Globus pallidus (tissue), 1 donor: ENCODE results near the gene PATJ.
"Not testable (repeated sequence)": the region's sequence is repeated elsewhere in the genome, so short reads cannot be mapped to it uniquely, and the experiment has no call there.

ENCODE experiments used
- DNase-seq: peaks from one replicate; pipeline ENCODE4 v3.0.0-alpha.2; 2015; ENCODE audit warnings: low spot score

Gene PATJ

GRCh38 chr1:61741711-61742619, at the start of gene PATJ:
Gene PATJ (plus strand): TSS chr1:61742480. CDS start chr1:61762893, 20,413 bp downstream.
- DNase-seq = peak; percentile 24

- DNase-seq = no peak
Measured at GRCh38 chr1:61699911-61700851, 42.1 kb upstream of the PATJ start.

GRCh38 chr1:61708953-61709907, 33.0 kb upstream of the PATJ start:
- no peak for DNase-seq

- no peak for DNase-seq
Measured at GRCh38 chr1:61709908-61710289, 32.4 kb upstream of the PATJ start.

- not testable (repeated sequence) for DNase-seq
Measured at GRCh38 chr1:61711257-61711656, 31.0 kb upstream of the PATJ start.

GRCh38 chr1:61711969-61712368, 30.3 kb upstream of the PATJ start:
- no peak for DNase-seq

GRCh38 chr1:61718996-61719663, 23.1 kb upstream of the PATJ start:
- not testable (repeated sequence) for DNase-seq

GRCh38 chr1:61724506-61724812, 17.8 kb upstream of the PATJ start:
- DNase-seq = no peak

GRCh38 chr1:61724813-61725694, 17.2 kb upstream of the PATJ start, which contains the start of gene TM2D1:
Gene TM2D1 (minus strand): TSS chr1:61725141. CDS start chr1:61725120, 21 bp downstream.
- peak; percentile 90 for DNase-seq

GRCh38 chr1:61727544-61727943, 14.7 kb upstream of the PATJ start:
- DNase-seq = no peak

GRCh38 chr1:61730679-61731078, 11.6 kb upstream of the PATJ start:
- not testable (repeated sequence) for DNase-seq

- no peak for DNase-seq
Measured at GRCh38 chr1:61732726-61733125, 9.6 kb upstream of the PATJ start.

GRCh38 chr1:61740751-61741700, 1.3 kb upstream of the PATJ start:
- DNase-seq = no peak

- DNase-seq = peak; percentile 45
Measured at GRCh38 chr1:61742620-61743430, 545 bp downstream of the PATJ start.

GRCh38 chr1:61743431-61743705, 1.1 kb downstream of the PATJ start:
- DNase-seq = no peak

GRCh38 chr1:61743716-61744580, 1.7 kb downstream of the PATJ start:
- DNase-seq = no peak

- no peak for DNase-seq
Measured at GRCh38 chr1:61746813-61747212, 4.5 kb downstream of the PATJ start.
